HCT116 (cell line): Measurements from ENCODE around the gene MCM9. TPM values are rescaled to one million over a fixed set of nuclear protein-coding genes. Genes with fewer than 3 reads are reported as not detected.

Experiments used
- ATAC-seq: fragments of 200-7000 bp; cut with Tn5 transposase; 2 replicates; pipeline ENCODE4 v1.9.1; 2020; ENCODE audit warnings: mild to moderate bottlenecking, moderate library complexity
- BruUV-seq: library from RNA; stranded (reverse); fragments of 400-500 nt; replicated peaks from 2 replicates; lab custom pipeline; 2021; lab: Mats Ljungman, UMichigan
- CTCF ChIA-PET: fragments of 300-600 bp; sonication (Branson Sonifier 250); formaldehyde crosslinking; loops from one replicate; lab custom pipeline; 2021; ENCODE audit warnings: antibody characterized with exemption; lab: Charles Lee
- POLR2A ChIA-PET: fragments of 300-600, 350-600 bp; sonication (Branson Sonifier 250); formaldehyde crosslinking; loops from one replicate; lab custom pipeline; 2021; ENCODE audit warnings: antibody characterized with exemption; lab: Charles Lee
- RAD21 ChIA-PET, 2 experiments: fragments of 300-600 bp; sonication (Branson Sonifier 250); formaldehyde crosslinking; loops; one replicate each; lab custom pipeline; 2023; ENCODE audit warnings: low total read pairs in 2 of 2; ENCODE audit not compliant: uncharacterized antibody in 2 of 2, unreplicated experiment in 2 of 2, low non-redundant PET in 1 of 2; lab: Charles Lee
- DNase-seq: peaks from one replicate; pipeline ENCODE4 v3.0.0-alpha.2; 2010; ENCODE audit warnings: low read depth, low spot score
- H2AFZ ChIP-seq: fragments of 200-600 bp; shearing (Covaris generic), sonication (generic); 2 replicates; pipeline ENCODE4 v1.6.1; 2017; ENCODE audit warnings: low read depth, mixed run types, mixed read lengths, antibody characterized with exemption, low read length; ENCODE audit not compliant: poor library complexity, severe bottlenecking
- H3K27ac ChIP-seq: 2 replicates; pipeline ENCODE4 v1.5.1; 2012; ENCODE audit warnings: low read depth, low read length
- H3K27me3 ChIP-seq: fragments of 200-600 bp; sonication (generic); 2 replicates; pipeline ENCODE4 v1.6.1; 2016; ENCODE audit warnings: mixed run types, low read length, mixed read lengths; ENCODE audit not compliant: insufficient read depth
- H3K36me3 ChIP-seq, 2 experiments: fragments of 200-500 bp in 1 of 2; fragments of 200-600 bp in 1 of 2; sonication (Bioruptor generic) in 1 of 2; sonication (generic) in 1 of 2; 2 replicates each; pipeline versions ENCODE4 v1.5.1 to v1.6.1; 2014 to 2016; ENCODE audit warnings: low read length in 2 of 2, inconsistent platforms in 1 of 2, mixed read lengths in 1 of 2, mixed run types in 1 of 2; ENCODE audit not compliant: insufficient read depth in 2 of 2, control insufficient read depth in 1 of 2
- H3K4me1 ChIP-seq, 2 experiments: fragments of 200-600 bp in 1 of 2; sonication (generic) in 1 of 2; 2 replicates each; pipeline versions ENCODE4 v1.5.1 to v1.6.1; 2012 to 2017; ENCODE audit warnings: low read length in 2 of 2, inconsistent platforms in 1 of 2, mild to moderate bottlenecking in 1 of 2, mixed read lengths in 1 of 2, mixed run types in 1 of 2, moderate library complexity in 1 of 2; ENCODE audit not compliant: insufficient read depth in 2 of 2, control insufficient read depth in 1 of 2
- H3K4me2 ChIP-seq: fragments of 200-600 bp; sonication (generic); 2 replicates; pipeline ENCODE4 v1.6.1; 2017; ENCODE audit warnings: mixed run types, low read length, mixed read lengths
- H3K4me3 ChIP-seq, 2 experiments: fragments of 200-600 bp in 1 of 2; sonication (generic) in 1 of 2; replicated peaks in 1 of 2; 2 replicates each; pipeline ENCODE4 v1.5.1; 2011 to 2016; ENCODE audit warnings: low read length in 2 of 2, control low read depth in 1 of 2, low read depth in 1 of 2, mild to moderate bottlenecking in 1 of 2, mixed read lengths in 1 of 2, mixed run types in 1 of 2
- H3K79me2 ChIP-seq: fragments of 200-600 bp; sonication (generic); 2 replicates; pipeline ENCODE4 v1.6.1; 2017; ENCODE audit warnings: mild to moderate bottlenecking, mixed run types, low read length, moderate library complexity, mixed read lengths; ENCODE audit not compliant: insufficient read depth
- H3K9ac ChIP-seq: fragments of 200-600 bp; sonication (generic); 2 replicates; pipeline ENCODE4 v1.6.1; 2016; ENCODE audit warnings: low read length, mixed read lengths
- H3K9me2 ChIP-seq: fragments of 200-600 bp; sonication (generic), shearing (Covaris generic); 2 replicates; pipeline ENCODE4 v1.6.1; 2017; ENCODE audit warnings: mixed run types, mild to moderate bottlenecking, moderate library complexity; ENCODE audit not compliant: insufficient read depth
- H3K9me3 ChIP-seq, 2 experiments: fragments of 200-500 bp in 1 of 2; fragments of 200-600 bp in 1 of 2; sonication (Bioruptor generic) in 1 of 2; sonication (generic) in 1 of 2; 2 replicates each; pipeline ENCODE4 v1.6.1; 2014 to 2017; ENCODE audit warnings: low read length in 2 of 2, mixed read lengths in 2 of 2, inconsistent platforms in 1 of 2, low read depth in 1 of 2, mild to moderate bottlenecking in 1 of 2, mixed run types in 1 of 2, moderate library complexity in 1 of 2; ENCODE audit not compliant: control insufficient read depth in 1 of 2, insufficient read depth in 1 of 2
- H4K20me1 ChIP-seq: fragments of 200-600 bp; sonication (generic), shearing (Covaris generic); 2 replicates; pipeline ENCODE4 v1.6.1; 2017; ENCODE audit warnings: mixed run types, mild to moderate bottlenecking, moderate library complexity; ENCODE audit not compliant: insufficient read depth
- CBX3 ChIP-seq: IDR thresholded peaks from 2 replicates; pipeline ENCODE4 v1.6.1; 2012; ENCODE audit warnings: low read depth
- CEBPB ChIP-seq: IDR thresholded peaks from 2 replicates; pipeline ENCODE4 v1.6.1; 2012; ENCODE audit warnings: low read depth
- EGR1 ChIP-seq: IDR thresholded peaks from 2 replicates; pipeline ENCODE4 v1.6.1; 2012; ENCODE audit warnings: low read depth
- ELF1 ChIP-seq: IDR thresholded peaks from 2 replicates; pipeline ENCODE4 v1.6.1; 2012; ENCODE audit warnings: low read depth, borderline replicate concordance
- EZH2 ChIP-seq: fragments of 200-600 bp; sonication (generic); IDR thresholded peaks from 2 replicates; pipeline ENCODE4 v1.6.1; 2017; ENCODE audit warnings: antibody characterized with exemption, mixed run types
- EZH2phosphoT487 ChIP-seq: fragments of 200-600 bp; IDR thresholded peaks from 2 replicates; pipeline ENCODE4 v1.6.1; 2018; ENCODE audit warnings: antibody characterized with exemption, borderline replicate concordance
- POLR2AphosphoS5 ChIP-seq: IDR thresholded peaks from 2 replicates; pipeline ENCODE4 v1.6.1; 2011; ENCODE audit warnings: mild to moderate bottlenecking, low read depth, low read length, moderate library complexity
- RAD21 ChIP-seq: IDR thresholded peaks from 2 replicates; pipeline ENCODE4 v1.6.1; 2012; ENCODE audit warnings: low read depth, mild to moderate bottlenecking
- SIN3A ChIP-seq: IDR thresholded peaks from 2 replicates; pipeline ENCODE4 v1.6.1; 2012; ENCODE audit warnings: low read depth
- TCF7L2 ChIP-seq: IDR thresholded peaks from 2 replicates; pipeline ENCODE4 v1.7.0; 2011; ENCODE audit warnings: borderline replicate concordance, inconsistent platforms; ENCODE audit not compliant: insufficient read depth, insufficient read length; ENCODE audit errors: extremely low read depth
- YY1 ChIP-seq: IDR thresholded peaks from 2 replicates; pipeline ENCODE4 v1.6.1; 2011; ENCODE audit warnings: low read length, low read depth, moderate library complexity, mild to moderate bottlenecking; ENCODE audit not compliant: insufficient replicate concordance; ENCODE audit errors: extremely low read depth
- ZFX ChIP-seq: fragments of 450-650 bp; IDR thresholded peaks from 2 replicates; pipeline ENCODE4 v1.6.1; 2017
- ZNF274 ChIP-seq: fragments of 200-500 bp; sonication (Bioruptor generic); IDR thresholded peaks from 2 replicates; pipeline ENCODE4 v1.6.1; 2014; ENCODE audit warnings: mild to moderate bottlenecking, low read depth, low read length, inconsistent platforms
- intact Hi-C: fragments of 100-400 bp; cut with micrococcal nuclease; formaldehyde crosslinking; loops from 2 replicates; pipeline ENCODE4 v1.10.0; 2022
- total RNA-seq: library from RNA; stranded (reverse); gene quantifications from one replicate; pipeline ENCODE4 v1.2.1, GENCODE V29; 2021; ENCODE audit not compliant: unreplicated experiment
- TF ChIP-seq, protein P1 (sequence below), 3 experiments: fragments of 200-600 bp in 1 of 3; sonication (generic) in 1 of 3; IDR thresholded peaks in 2 of 3; conservative IDR thresholded peaks in 1 of 3; 2 replicates each; pipeline ENCODE4 v1.5.1; 2012 to 2017; ENCODE audit warnings: low read depth in 2 of 3, low read length in 2 of 3, antibody characterized with exemption in 1 of 3, borderline replicate concordance in 1 of 3, control low read depth in 1 of 3, mild to moderate bottlenecking in 1 of 3, mixed read lengths in 1 of 3, mixed run types in 1 of 3, moderate library complexity in 1 of 3; ENCODE audit not compliant: insufficient read depth in 1 of 3
- TF ChIP-seq, protein P2 (sequence below): IDR thresholded peaks from 2 replicates; pipeline ENCODE4 v1.6.1; 2012
- TF ChIP-seq, protein P3 (sequence below): IDR thresholded peaks from 2 replicates; pipeline ENCODE4 v1.6.1; 2012
- TF ChIP-seq, protein P4 (sequence below): IDR thresholded peaks from 2 replicates; pipeline ENCODE4 v1.6.1; 2012; ENCODE audit warnings: low read depth
- TF ChIP-seq, protein P5 (sequence below): IDR thresholded peaks from 2 replicates; pipeline ENCODE4 v1.6.1; 2011; ENCODE audit warnings: mild to moderate bottlenecking, low read length, moderate library complexity; ENCODE audit not compliant: insufficient replicate concordance; ENCODE audit errors: extremely low read depth

The MCM9 gene
- total RNA-seq, 1 experiment from 2014 or later: 13.6 TPM

DNA sequence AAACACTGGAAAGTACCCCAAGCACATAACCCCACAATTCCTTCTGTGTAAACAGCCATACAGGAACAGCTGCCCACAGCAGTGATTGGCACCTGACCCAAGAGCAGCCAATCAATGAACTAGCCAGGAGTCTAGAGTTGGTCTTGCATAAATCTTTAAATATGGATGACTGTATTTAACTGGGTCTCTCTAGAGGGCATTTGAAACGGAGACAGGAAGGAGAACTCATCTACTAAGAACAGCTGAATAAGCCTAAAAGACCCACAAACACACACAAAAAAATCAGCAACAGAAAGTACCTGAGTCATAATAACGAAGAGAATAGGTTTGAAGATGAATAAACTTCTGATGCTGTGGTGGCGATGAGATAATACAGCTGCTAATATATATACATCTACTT lies 90.0 kb downstream of the MCM9 start:
- H3K4me1 ChIP-seq: no peaks in the 10 kb centered on the region
- DNase-seq: no peak
- no peak overlapping the region for H2AFZ ChIP-seq
- no peaks in the 10 kb centered on the region for H3K9me2 ChIP-seq
- ChIA-PET CTCF (no interaction called here), POLR2A (no interaction called here), RAD21 (no interaction called here)
- no peaks in the 10 kb centered on the region for H3K9me3 ChIP-seq
- TF ChIP-seq, protein P1, sequence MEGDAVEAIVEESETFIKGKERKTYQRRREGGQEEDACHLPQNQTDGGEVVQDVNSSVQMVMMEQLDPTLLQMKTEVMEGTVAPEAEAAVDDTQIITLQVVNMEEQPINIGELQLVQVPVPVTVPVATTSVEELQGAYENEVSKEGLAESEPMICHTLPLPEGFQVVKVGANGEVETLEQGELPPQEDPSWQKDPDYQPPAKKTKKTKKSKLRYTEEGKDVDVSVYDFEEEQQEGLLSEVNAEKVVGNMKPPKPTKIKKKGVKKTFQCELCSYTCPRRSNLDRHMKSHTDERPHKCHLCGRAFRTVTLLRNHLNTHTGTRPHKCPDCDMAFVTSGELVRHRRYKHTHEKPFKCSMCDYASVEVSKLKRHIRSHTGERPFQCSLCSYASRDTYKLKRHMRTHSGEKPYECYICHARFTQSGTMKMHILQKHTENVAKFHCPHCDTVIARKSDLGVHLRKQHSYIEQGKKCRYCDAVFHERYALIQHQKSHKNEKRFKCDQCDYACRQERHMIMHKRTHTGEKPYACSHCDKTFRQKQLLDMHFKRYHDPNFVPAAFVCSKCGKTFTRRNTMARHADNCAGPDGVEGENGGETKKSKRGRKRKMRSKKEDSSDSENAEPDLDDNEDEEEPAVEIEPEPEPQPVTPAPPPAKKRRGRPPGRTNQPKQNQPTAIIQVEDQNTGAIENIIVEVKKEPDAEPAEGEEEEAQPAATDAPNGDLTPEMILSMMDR (IDR thresholded peaks at IDR 0.05 in 2 of 3, conservative IDR thresholded peaks at IDR 0.05 in 1 of 3; ENCODE audit: borderline replicate concordance in 1 of 3, insufficient read depth in 1 of 3, low read depth in 2 of 3, low read length in 2 of 3): no peak
- TF ChIP-seq POLR2AphosphoS5 (no peak), ELF1 (no peak), EGR1 (no peak), SIN3A (no peak), ZNF274 (no peak), YY1 (no peak), EZH2phosphoT487 (no peak), RAD21 (no peak), ZFX (no peak), TCF7L2 (no peak), CBX3 (no peak), EZH2 (no peak), CEBPB (no peak)
- TF ChIP-seq, protein P2, sequence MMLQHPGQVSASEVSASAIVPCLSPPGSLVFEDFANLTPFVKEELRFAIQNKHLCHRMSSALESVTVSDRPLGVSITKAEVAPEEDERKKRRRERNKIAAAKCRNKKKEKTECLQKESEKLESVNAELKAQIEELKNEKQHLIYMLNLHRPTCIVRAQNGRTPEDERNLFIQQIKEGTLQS: no peak
- TF ChIP-seq, protein P3, sequence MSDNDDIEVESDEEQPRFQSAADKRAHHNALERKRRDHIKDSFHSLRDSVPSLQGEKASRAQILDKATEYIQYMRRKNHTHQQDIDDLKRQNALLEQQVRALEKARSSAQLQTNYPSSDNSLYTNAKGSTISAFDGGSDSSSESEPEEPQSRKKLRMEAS: no peak
- TF ChIP-seq, protein P4, sequence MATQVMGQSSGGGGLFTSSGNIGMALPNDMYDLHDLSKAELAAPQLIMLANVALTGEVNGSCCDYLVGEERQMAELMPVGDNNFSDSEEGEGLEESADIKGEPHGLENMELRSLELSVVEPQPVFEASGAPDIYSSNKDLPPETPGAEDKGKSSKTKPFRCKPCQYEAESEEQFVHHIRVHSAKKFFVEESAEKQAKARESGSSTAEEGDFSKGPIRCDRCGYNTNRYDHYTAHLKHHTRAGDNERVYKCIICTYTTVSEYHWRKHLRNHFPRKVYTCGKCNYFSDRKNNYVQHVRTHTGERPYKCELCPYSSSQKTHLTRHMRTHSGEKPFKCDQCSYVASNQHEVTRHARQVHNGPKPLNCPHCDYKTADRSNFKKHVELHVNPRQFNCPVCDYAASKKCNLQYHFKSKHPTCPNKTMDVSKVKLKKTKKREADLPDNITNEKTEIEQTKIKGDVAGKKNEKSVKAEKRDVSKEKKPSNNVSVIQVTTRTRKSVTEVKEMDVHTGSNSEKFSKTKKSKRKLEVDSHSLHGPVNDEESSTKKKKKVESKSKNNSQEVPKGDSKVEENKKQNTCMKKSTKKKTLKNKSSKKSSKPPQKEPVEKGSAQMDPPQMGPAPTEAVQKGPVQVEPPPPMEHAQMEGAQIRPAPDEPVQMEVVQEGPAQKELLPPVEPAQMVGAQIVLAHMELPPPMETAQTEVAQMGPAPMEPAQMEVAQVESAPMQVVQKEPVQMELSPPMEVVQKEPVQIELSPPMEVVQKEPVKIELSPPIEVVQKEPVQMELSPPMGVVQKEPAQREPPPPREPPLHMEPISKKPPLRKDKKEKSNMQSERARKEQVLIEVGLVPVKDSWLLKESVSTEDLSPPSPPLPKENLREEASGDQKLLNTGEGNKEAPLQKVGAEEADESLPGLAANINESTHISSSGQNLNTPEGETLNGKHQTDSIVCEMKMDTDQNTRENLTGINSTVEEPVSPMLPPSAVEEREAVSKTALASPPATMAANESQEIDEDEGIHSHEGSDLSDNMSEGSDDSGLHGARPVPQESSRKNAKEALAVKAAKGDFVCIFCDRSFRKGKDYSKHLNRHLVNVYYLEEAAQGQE: no peak
- TF ChIP-seq, protein P5, sequence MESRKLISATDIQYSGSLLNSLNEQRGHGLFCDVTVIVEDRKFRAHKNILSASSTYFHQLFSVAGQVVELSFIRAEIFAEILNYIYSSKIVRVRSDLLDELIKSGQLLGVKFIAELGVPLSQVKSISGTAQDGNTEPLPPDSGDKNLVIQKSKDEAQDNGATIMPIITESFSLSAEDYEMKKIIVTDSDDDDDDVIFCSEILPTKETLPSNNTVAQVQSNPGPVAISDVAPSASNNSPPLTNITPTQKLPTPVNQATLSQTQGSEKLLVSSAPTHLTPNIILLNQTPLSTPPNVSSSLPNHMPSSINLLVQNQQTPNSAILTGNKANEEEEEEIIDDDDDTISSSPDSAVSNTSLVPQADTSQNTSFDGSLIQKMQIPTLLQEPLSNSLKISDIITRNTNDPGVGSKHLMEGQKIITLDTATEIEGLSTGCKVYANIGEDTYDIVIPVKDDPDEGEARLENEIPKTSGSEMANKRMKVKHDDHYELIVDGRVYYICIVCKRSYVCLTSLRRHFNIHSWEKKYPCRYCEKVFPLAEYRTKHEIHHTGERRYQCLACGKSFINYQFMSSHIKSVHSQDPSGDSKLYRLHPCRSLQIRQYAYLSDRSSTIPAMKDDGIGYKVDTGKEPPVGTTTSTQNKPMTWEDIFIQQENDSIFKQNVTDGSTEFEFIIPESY: no peak
- no peak for ATAC-seq
- no peaks in the 10 kb centered on the region; the same call in 1 of the 2 replicates for H4K20me1 ChIP-seq
- H3K27ac ChIP-seq: no peak overlapping the region
- intact Hi-C loops: no loop called here
- H3K36me3 ChIP-seq: no peaks in the 10 kb centered on the region
- H3K9ac ChIP-seq: no peak overlapping the region
- H3K27me3 ChIP-seq: no peaks in the 10 kb centered on the region
- no peak overlapping the region for H3K4me2 ChIP-seq
- H3K4me3 ChIP-seq: no peak overlapping the region
- H3K79me2 ChIP-seq: no peaks in the 10 kb centered on the region
- no TSS peak for BruUV-seq
